DOHH2 (cell line): Measurements from ENCODE around the gene RILPL2.

ENCODE experiments used
- H3F3A ChIP-seq: fragments of 200-600 bp; sonication (generic), shearing (Covaris generic); 2 replicates; pipeline ENCODE4 v1.6.0; 2016; ENCODE audit warnings: antibody characterized with exemption, mild to moderate bottlenecking; ENCODE audit not compliant: control insufficient read depth, insufficient read depth
- H3K27ac ChIP-seq: fragments of 200-600 bp; sonication (generic); 2 replicates; pipeline ENCODE4 v1.5.1; 2014; ENCODE audit warnings: low read depth, mild to moderate bottlenecking, low read length, moderate library complexity
- H3K27me3 ChIP-seq: fragments of 200-600 bp; sonication (generic); 2 replicates; pipeline ENCODE4 v1.6.1; 2014; ENCODE audit warnings: mild to moderate bottlenecking, low read length, mixed read lengths; ENCODE audit not compliant: control insufficient read depth
- H3K36me3 ChIP-seq: fragments of 200-600 bp; sonication (generic); 2 replicates; pipeline ENCODE4 v1.6.1; 2014; ENCODE audit warnings: mild to moderate bottlenecking, low read length, moderate library complexity, mixed read lengths; ENCODE audit not compliant: control insufficient read depth
- H3K4me1 ChIP-seq: fragments of 200-600 bp; sonication (generic); 2 replicates; pipeline ENCODE4 v1.6.1; 2014; ENCODE audit warnings: mild to moderate bottlenecking, low read length, mixed read lengths; ENCODE audit not compliant: control insufficient read depth
- H3K4me2 ChIP-seq: fragments of 200-600 bp; sonication (generic); 2 replicates; pipeline ENCODE4 v1.6.0; 2014; ENCODE audit warnings: mild to moderate bottlenecking, low read length, moderate library complexity
- H3K4me3 ChIP-seq: fragments of 200-600 bp; sonication (generic); 2 replicates; pipeline ENCODE4 v1.5.1; 2014; ENCODE audit warnings: mild to moderate bottlenecking, low read length, mixed read lengths
- H3K79me2 ChIP-seq: fragments of 200-600 bp; sonication (generic); 2 replicates; pipeline ENCODE4 v1.6.1; 2014; ENCODE audit warnings: mild to moderate bottlenecking, low read length, mixed read lengths; ENCODE audit not compliant: control insufficient read depth
- H3K9me2 ChIP-seq: fragments of 200-600 bp; sonication (generic); replicated peaks from 2 replicates; pipeline ENCODE4 v1.6.1; 2014; ENCODE audit warnings: mild to moderate bottlenecking, low read length, mixed read lengths; ENCODE audit not compliant: control insufficient read depth
- H3K9me3 ChIP-seq: fragments of 200-600 bp; sonication (generic); 2 replicates; pipeline ENCODE4 v1.6.1; 2014; ENCODE audit warnings: antibody characterized with exemption, low read length, mixed read lengths; ENCODE audit not compliant: control insufficient read depth, insufficient read depth
- H4K20me1 ChIP-seq: fragments of 200-600 bp; sonication (generic); 2 replicates; pipeline ENCODE4 v1.6.0; 2014; ENCODE audit warnings: low read depth, mild to moderate bottlenecking, antibody characterized with exemption, low read length, moderate library complexity; ENCODE audit not compliant: control insufficient read depth, insufficient read depth
- CTCF ChIP-seq: fragments of 200-600 bp; sonication (generic); IDR thresholded peaks from one replicate; pipeline ENCODE4 v1.5.1; 2014; ENCODE audit warnings: antibody characterized with exemption, mild to moderate bottlenecking, low read depth, low read length; ENCODE audit not compliant: poor library complexity, severe bottlenecking
- EZH2phosphoT487 ChIP-seq: fragments of 200-600 bp; sonication (generic); IDR thresholded peaks from 2 replicates; pipeline ENCODE4 v1.6.1; 2017; ENCODE audit warnings: borderline replicate concordance, mild to moderate bottlenecking, antibody characterized with exemption, low read length, moderate library complexity, mixed read lengths

The RILPL2 gene

DNA sequence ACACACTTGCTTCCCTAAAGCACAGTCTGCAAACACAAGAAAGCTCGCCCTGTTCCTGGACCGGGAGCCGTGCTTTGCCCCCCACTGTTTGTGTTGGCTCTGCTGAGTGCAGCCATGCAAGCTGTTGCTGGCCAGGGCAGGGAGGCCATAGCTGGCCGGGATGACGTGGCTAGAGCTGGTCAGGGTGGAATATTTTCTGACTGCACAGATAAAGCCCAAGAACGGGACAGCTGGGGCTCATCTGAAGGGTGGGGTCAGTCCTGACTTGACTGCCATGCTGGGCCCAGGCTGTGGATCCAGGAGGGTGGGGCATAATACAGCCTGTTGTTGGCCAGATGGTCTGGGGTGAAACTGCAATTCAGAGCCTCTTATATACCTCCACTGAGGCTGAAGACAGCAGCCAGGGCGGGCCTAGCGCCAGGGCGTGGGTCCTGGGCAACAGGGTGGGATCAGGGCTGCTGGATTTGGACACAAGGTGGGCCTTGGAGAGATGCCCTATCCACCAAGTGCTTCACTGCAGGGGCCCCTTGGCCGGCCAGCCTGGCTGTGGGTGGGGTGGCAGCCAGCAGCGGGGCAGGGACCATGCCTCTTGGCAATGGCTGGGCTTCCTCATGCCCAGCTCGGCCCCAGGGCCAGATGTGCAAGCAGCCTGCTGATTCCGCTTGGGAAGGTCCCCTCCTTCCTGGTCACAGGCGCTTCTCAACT, 37.8 kb downstream of the RILPL2 start:
- no peaks in the 10 kb centered on the region for H3K27me3 ChIP-seq
- no peak overlapping the region for H3K27ac ChIP-seq

GRCh38 chr12:123398177-123398549, 38.3 kb downstream of the RILPL2 start:
- Histone ChIP-seq H3K27ac (no peak overlapping the region), H3K79me2 (peaks cover 83% of the 10 kb centered on the region), H4K20me1 (no peaks in the 10 kb centered on the region)

More for the DNA sequence above, 37.8 kb downstream of the RILPL2 start:
- Histone ChIP-seq H3K79me2 (peaks cover 81% of the 10 kb centered on the region), H3K9me2 (no peaks in the 10 kb centered on the region), H3F3A (no peaks in the 10 kb centered on the region), H3K4me2 (no peak overlapping the region), H3K9me3 (no peaks in the 10 kb centered on the region), H3K36me3 (peaks cover 69% of the 10 kb centered on the region), H4K20me1 (no peaks in the 10 kb centered on the region), H3K4me1 (no peaks in the 10 kb centered on the region), H3K4me3 (no peak overlapping the region)
- no peak for TF ChIP-seq CTCF
- TF ChIP-seq EZH2phosphoT487, result no peak

GRCh38 chr12:123397400-123397799, 39.1 kb downstream of the RILPL2 start:
- no peak overlapping the region for H3K27ac ChIP-seq
- H3K4me1 ChIP-seq, result no peaks in the 10 kb centered on the region
- H3F3A ChIP-seq, result no peaks in the 10 kb centered on the region
- H4K20me1 ChIP-seq, result no peaks in the 10 kb centered on the region
- no peaks in the 10 kb centered on the region for H3K9me3 ChIP-seq
- H3K79me2 ChIP-seq, result peaks cover 85% of the 10 kb centered on the region
- no peaks in the 10 kb centered on the region for H3K27me3 ChIP-seq
- H3K9me2 ChIP-seq, result no peaks in the 10 kb centered on the region
- H3K36me3 ChIP-seq, result peaks cover 69% of the 10 kb centered on the region
- TF ChIP-seq EZH2phosphoT487 (no peak), CTCF (no peak)
- H3K4me3 ChIP-seq, result no peak overlapping the region
- no peak overlapping the region for H3K4me2 ChIP-seq

More at GRCh38 chr12:123398177-123398549, 38.3 kb downstream of the RILPL2 start:
- Histone ChIP-seq H3K4me1 (no peaks in the 10 kb centered on the region), H3K36me3 (peaks cover 69% of the 10 kb centered on the region), H3K9me2 (no peaks in the 10 kb centered on the region), H3F3A (no peaks in the 10 kb centered on the region), H3K4me2 (no peak overlapping the region), H3K9me3 (no peaks in the 10 kb centered on the region), H3K4me3 (no peak overlapping the region), H3K27me3 (no peaks in the 10 kb centered on the region)
- no peak for TF ChIP-seq CTCF
- no peak for TF ChIP-seq EZH2phosphoT487
